Measurements from ENCODE around the gene PTH2. TPM values are rescaled to one million over a fixed set of nuclear protein-coding genes. Genes with fewer than 3 reads are reported as not detected.

The PTH2 gene
- total and polyA plus RNA-seq, 2 of the 8 experiments (the other 6 are each of a cell fraction or from before 2014, with no cell fraction given): not detected

DNA sequence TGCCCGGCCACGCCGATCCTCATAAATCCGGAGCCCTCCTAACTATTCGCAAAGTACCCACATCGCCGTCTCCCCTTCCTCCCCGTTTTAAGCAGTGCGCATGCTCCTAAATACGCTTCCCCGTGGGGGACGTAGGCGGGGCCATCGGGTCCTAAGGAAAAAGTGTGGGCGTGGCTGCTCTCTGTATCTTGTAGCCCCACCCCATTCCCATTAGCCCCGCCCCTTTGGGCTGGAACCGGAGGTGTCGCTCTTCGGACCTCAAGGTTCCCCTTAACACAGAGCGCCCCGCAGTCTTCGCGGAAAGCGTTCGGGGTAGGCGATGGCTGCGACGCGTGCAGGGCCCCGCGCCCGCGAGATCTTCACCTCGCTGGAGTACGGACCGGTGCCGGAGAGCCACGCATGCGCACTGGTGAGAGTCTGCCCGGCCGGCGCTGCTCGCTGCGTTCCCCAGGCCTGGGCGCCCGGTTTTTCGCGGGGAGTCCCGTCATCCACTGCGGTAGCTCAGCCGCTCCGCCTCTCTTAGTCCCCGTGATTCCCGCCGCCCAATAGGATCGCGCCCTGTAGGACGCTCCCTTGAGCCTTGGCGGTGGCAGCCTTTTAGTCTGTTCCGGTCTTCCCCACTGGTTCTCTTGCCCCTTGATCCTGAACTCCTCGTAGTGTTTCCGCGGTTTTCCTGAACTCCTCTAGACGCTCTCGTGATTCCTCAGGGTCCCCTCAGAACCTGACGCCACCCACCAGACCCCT is 29.9 kb upstream of the PTH2 start, which contains the start of gene ALDH16A1 (continued):
- TF ChIP-seq, protein P1, sequence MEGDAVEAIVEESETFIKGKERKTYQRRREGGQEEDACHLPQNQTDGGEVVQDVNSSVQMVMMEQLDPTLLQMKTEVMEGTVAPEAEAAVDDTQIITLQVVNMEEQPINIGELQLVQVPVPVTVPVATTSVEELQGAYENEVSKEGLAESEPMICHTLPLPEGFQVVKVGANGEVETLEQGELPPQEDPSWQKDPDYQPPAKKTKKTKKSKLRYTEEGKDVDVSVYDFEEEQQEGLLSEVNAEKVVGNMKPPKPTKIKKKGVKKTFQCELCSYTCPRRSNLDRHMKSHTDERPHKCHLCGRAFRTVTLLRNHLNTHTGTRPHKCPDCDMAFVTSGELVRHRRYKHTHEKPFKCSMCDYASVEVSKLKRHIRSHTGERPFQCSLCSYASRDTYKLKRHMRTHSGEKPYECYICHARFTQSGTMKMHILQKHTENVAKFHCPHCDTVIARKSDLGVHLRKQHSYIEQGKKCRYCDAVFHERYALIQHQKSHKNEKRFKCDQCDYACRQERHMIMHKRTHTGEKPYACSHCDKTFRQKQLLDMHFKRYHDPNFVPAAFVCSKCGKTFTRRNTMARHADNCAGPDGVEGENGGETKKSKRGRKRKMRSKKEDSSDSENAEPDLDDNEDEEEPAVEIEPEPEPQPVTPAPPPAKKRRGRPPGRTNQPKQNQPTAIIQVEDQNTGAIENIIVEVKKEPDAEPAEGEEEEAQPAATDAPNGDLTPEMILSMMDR (IDR thresholded peaks at IDR 0.05; ENCODE audit: control extremely low read depth in 1 of 3, insufficient read depth in 1 of 3, low read depth in 1 of 3, low read length in 3 of 3): no peak
- TF ChIP-seq SRF (IDR thresholded peaks at IDR 0.05; ENCODE audit: low read depth, low read length) (no peak), SAP30 (IDR thresholded peaks at IDR 0.05; ENCODE audit: insufficient read depth, insufficient replicate concordance, low read length) (no peak), SIN3A (conservative IDR thresholded peaks at IDR 0.05 in 1 of 2, IDR thresholded peaks at IDR 0.05 in 1 of 2; ENCODE audit: low read depth in 1 of 2, low read length in 2 of 2) (peak in 1 of 2 experiments; percentile 66; a peak in 1 of 4 replicates), SP2 (IDR thresholded peaks at IDR 0.05; ENCODE audit: low read length) (no peak), KDM4A (IDR thresholded peaks at IDR 0.05; ENCODE audit: low read depth, low read length, severe bottlenecking) (peak; percentile 45), CTBP2 (IDR thresholded peaks at IDR 0.05; ENCODE audit: borderline replicate concordance, insufficient read depth, insufficient read length, low read length) (no peak), KDM1A (IDR thresholded peaks at IDR 0.05; ENCODE audit: borderline replicate concordance, low read length) (no peak), BCL11A (IDR thresholded peaks at IDR 0.05; ENCODE audit: low read depth in 2 of 2, low read length in 2 of 2) (no peak), CBX5 (IDR thresholded peaks at IDR 0.05; ENCODE audit: low read depth, low read length) (no peak), KDM5A (IDR thresholded peaks at IDR 0.05; ENCODE audit: low read length) (no peak), CHD2 (IDR thresholded peaks at IDR 0.05; ENCODE audit: low read length) (peak; percentile 83), POLR2AphosphoS5 (IDR thresholded peaks at IDR 0.05; ENCODE audit: low read depth, low read length) (peak; percentile 98), RNF2 (IDR thresholded peaks at IDR 0.05; ENCODE audit: borderline replicate concordance, low read depth, low read length, missing control alignments, poor library complexity, severe bottlenecking) (no peak), FOSL1 (IDR thresholded peaks at IDR 0.05; ENCODE audit: insufficient read depth, low read depth, low read length) (no peak), SIRT6 (IDR thresholded peaks at IDR 0.05; ENCODE audit: low read length) (no peak), CBX8 (IDR thresholded peaks at IDR 0.05; ENCODE audit: borderline replicate concordance, low read depth, low read length) (no peak), SUZ12 (IDR thresholded peaks at IDR 0.05; ENCODE audit: low read length) (no peak), YY1 (IDR thresholded peaks at IDR 0.05; ENCODE audit: low read depth, low read length) (no peak)
- TF ChIP-seq, protein P2, sequence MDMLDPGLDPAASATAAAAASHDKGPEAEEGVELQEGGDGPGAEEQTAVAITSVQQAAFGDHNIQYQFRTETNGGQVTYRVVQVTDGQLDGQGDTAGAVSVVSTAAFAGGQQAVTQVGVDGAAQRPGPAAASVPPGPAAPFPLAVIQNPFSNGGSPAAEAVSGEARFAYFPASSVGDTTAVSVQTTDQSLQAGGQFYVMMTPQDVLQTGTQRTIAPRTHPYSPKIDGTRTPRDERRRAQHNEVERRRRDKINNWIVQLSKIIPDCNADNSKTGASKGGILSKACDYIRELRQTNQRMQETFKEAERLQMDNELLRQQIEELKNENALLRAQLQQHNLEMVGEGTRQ (IDR thresholded peaks at IDR 0.05; ENCODE audit: low read length): peak; percentile 87
